ENCODE results near the gene FERMT3.
"Not testable (repeated sequence)": the region's sequence is repeated elsewhere in the genome, so short reads cannot be mapped to it uniquely, and the experiment has no call there.

FERMT3 gene

GRCh38 chr11:64245797-64246620 is 39.5 kb downstream of the FERMT3 start:
- Histone ChIP-seq H3K27me3 (ENCODE audit: control insufficient read depth, low read length) (no peaks in the 10 kb centered on the region), H3K27ac (ENCODE audit: low read depth, low read length) (peak overlapping the region; percentile 85), H3K36me3 (ENCODE audit: control insufficient read depth, low read length) (peaks cover 43% of the 10 kb centered on the region), H3K4me3 (ENCODE audit: low read length) (peak overlapping the region; percentile 97), H3K9me2 (replicated peaks; ENCODE audit: control insufficient read depth, low read length) (no peaks in the 10 kb centered on the region), H3F3A (ENCODE audit: control insufficient read depth, insufficient read depth) (peaks cover 27% of the 10 kb centered on the region), H3K4me2 (ENCODE audit: low read length) (peak overlapping the region; percentile 89), H3K4me1 (ENCODE audit: control insufficient read depth, low read length) (peaks cover 58% of the 10 kb centered on the region), H3K9me3 (ENCODE audit: control insufficient read depth, insufficient read depth, low read length) (no peaks in the 10 kb centered on the region), H3K79me2 (ENCODE audit: control insufficient read depth, low read length) (peaks cover 45% of the 10 kb centered on the region), H4K20me1 (ENCODE audit: control insufficient read depth, insufficient read depth, low read depth, low read length) (no peaks in the 10 kb centered on the region)
- no peak for TF ChIP-seq EZH2phosphoT487 (IDR thresholded peaks at IDR 0.05; ENCODE audit: borderline replicate concordance, low read length)
- TF ChIP-seq, protein P1, sequence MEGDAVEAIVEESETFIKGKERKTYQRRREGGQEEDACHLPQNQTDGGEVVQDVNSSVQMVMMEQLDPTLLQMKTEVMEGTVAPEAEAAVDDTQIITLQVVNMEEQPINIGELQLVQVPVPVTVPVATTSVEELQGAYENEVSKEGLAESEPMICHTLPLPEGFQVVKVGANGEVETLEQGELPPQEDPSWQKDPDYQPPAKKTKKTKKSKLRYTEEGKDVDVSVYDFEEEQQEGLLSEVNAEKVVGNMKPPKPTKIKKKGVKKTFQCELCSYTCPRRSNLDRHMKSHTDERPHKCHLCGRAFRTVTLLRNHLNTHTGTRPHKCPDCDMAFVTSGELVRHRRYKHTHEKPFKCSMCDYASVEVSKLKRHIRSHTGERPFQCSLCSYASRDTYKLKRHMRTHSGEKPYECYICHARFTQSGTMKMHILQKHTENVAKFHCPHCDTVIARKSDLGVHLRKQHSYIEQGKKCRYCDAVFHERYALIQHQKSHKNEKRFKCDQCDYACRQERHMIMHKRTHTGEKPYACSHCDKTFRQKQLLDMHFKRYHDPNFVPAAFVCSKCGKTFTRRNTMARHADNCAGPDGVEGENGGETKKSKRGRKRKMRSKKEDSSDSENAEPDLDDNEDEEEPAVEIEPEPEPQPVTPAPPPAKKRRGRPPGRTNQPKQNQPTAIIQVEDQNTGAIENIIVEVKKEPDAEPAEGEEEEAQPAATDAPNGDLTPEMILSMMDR (IDR thresholded peaks at IDR 0.05; ENCODE audit: low read depth, low read length, poor library complexity, severe bottlenecking): peak; percentile 9

DNA sequence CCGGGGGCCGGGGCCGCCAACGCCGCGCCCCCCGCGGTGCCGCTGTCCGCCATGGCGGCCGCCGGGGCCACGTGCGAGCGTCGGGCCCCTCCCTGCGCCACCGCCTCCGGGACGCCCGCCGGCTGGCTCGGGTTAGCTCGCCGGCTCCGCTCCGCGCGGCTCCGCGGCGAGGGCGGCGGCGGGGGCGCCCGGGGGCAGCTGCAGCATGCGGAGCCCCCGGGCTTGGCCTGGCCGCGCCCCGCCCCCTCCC is 40.0 kb downstream of the FERMT3 start:
- Histone ChIP-seq H3K27ac (ENCODE audit: low read depth, low read length) (peak overlapping the region; percentile 85), H3K4me3 (ENCODE audit: low read length) (peak overlapping the region; percentile 97), H3K36me3 (ENCODE audit: control insufficient read depth, low read length) (peaks cover 41% of the 10 kb centered on the region), H3F3A (ENCODE audit: control insufficient read depth, insufficient read depth) (peaks cover 27% of the 10 kb centered on the region), H3K4me1 (ENCODE audit: control insufficient read depth, low read length) (peaks cover 60% of the 10 kb centered on the region), H3K79me2 (ENCODE audit: control insufficient read depth, low read length) (peaks cover 44% of the 10 kb centered on the region)
- H3K9me2 ChIP-seq (replicated peaks; ENCODE audit: control insufficient read depth, low read length); H3K4me2 ChIP-seq (ENCODE audit: low read length); H3K27me3 ChIP-seq (ENCODE audit: control insufficient read depth, low read length); H4K20me1 ChIP-seq (ENCODE audit: control insufficient read depth, insufficient read depth, low read depth, low read length); H3K9me3 ChIP-seq (ENCODE audit: control insufficient read depth, insufficient read depth, low read length): not testable (repeated sequence)

- Histone ChIP-seq H3K36me3 (ENCODE audit: control insufficient read depth, low read length) (peaks cover 38% of the 10 kb centered on the region), H3K9me3 (ENCODE audit: control insufficient read depth, insufficient read depth, low read length) (no peaks in the 10 kb centered on the region), H4K20me1 (ENCODE audit: control insufficient read depth, insufficient read depth, low read depth, low read length) (no peaks in the 10 kb centered on the region)
Measured at GRCh38 chr11:64246871-64247728, 40.6 kb downstream of the FERMT3 start, which contains the start of gene PPP1R14B. PPP1R14B (minus strand) TSS chr11:64246943; CDS start chr11:64246673, 270 bp downstream.

More at GRCh38 chr11:64246871-64247728, 40.6 kb downstream of the FERMT3 start, which contains the start of gene PPP1R14B:
- peaks cover 44% of the 10 kb centered on the region for H3K79me2 ChIP-seq (ENCODE audit: control insufficient read depth, low read length)
- peak within 1 kb of the TSS; percentile 85 for H3K27ac ChIP-seq (ENCODE audit: low read depth, low read length)
- H3K4me2 ChIP-seq (ENCODE audit: low read length): peak within 1 kb of the TSS; percentile 89
- H3K4me1 ChIP-seq (ENCODE audit: control insufficient read depth, low read length): peaks cover 62% of the 10 kb centered on the region
- peaks cover 27% of the 10 kb centered on the region for H3F3A ChIP-seq (ENCODE audit: control insufficient read depth, insufficient read depth)
- TF ChIP-seq, protein P1 (IDR thresholded peaks at IDR 0.05; ENCODE audit: low read depth, low read length, poor library complexity, severe bottlenecking): peak; percentile 32
- TF ChIP-seq EZH2phosphoT487 (IDR thresholded peaks at IDR 0.05; ENCODE audit: borderline replicate concordance, low read length): no peak
- H3K4me3 ChIP-seq (ENCODE audit: low read length): peak within 1 kb of the TSS; percentile 97
- H3K27me3 ChIP-seq (ENCODE audit: control insufficient read depth, low read length): no peaks in the 10 kb centered on the region
- no peaks in the 10 kb centered on the region for H3K9me2 ChIP-seq (replicated peaks; ENCODE audit: control insufficient read depth, low read length)
